ENCODE measurements around the gene CELF2.

The CELF2 gene

GRCh38 chr10:11307004-11307403 is 289.3 kb downstream of the CELF2 start:
- DNase-seq, result no peak

GRCh38 chr10:11307937-11308336 is 290.3 kb downstream of the CELF2 start:
- DNase-seq, result no peak

DNA sequence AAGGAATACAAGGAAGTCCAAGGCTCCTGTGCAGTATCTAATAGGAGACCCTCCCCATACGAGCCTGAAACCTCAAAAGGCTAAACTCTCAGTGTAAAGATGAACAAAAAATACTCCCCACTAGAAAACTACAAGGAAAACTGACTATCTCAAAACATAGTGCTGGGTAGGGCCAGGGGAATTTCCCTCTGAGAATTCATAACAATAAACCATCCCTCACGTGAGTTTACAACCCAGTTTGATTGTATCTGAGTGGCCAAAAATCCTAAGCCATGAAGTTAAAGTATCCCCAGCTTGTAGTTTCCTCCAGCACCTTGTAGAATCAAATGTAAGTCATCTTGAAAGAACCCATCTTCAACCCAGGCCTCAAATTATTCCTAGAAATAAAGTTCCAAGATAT is 293.4 kb downstream of the CELF2 start:
- DNase-seq, result no peak

- DNase-seq, result no peak
Measured at GRCh38 chr10:11313463-11313862, 295.8 kb downstream of the CELF2 start.

DNA sequence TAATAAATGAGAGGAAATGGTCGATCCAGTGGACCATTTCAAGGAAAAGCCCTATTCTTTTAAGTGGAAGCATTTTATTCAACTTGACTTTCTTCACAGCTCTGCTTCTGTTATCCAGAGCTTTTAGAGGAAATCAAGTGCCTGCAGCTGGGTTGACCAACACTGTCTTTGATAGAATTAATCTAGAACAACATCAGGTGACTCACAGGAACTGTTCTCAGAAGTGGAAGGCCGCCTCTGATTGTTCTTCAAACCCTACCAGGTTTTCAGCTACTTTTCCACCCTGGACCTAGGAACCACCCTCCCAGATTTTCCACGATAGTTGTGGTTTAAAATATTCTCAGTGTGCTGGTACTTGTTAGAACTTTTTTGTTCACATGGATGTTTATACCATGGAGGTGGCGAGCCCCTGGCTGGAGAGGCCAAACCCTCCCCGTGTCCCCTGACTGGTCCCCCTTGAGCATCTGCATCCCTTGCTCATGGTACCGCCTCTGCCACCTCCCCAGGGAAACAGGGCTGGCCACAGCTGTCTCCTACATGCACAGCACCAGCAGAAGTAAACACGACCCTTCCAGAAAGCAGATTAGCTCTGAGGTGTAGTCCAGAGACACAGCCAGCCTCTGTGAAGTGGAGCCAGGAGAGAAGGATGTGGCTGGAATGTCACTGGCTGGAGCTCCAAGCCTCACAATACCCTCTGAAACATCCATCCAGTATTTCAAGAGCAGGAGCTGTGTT is 300.4 kb downstream of the CELF2 start:
- DNase-seq, result no peak

GRCh38 chr10:11318826-11319598 is 301.3 kb downstream of the CELF2 start:
- no peak for DNase-seq

DNA sequence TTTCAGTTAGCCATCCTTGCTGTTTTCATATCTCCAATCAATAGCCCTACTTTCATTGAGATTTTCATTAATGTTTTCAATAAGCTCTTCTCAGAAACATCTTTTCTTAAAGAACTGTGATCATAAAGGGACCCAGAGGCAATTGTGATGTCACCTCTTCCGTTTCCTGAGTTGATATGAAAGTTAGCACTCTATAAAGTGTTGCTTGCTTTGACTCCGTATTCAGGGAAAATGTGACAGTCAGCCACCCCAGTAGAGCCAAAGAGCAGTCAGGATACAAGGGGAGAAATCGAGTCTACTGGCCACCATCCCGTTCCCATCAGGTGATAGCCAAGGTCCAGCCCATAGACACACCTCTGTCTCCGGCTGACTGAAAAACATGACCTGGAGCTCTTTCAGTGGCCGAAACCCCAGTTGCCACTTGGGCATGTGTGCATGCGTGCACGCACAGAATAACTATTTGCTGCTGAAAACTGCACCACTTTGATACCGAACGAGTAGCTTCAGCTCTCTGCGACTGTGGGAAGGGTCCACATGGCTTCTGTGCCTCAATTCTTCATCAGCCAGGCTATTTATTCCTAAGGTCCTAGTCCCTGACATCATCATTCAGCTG is 302.4 kb downstream of the CELF2 start:
- DNase-seq, result no peak

GRCh38 chr10:11320809-11321520 is 303.3 kb downstream of the CELF2 start:
- DNase-seq, result no peak

- no peak for DNase-seq
Measured at GRCh38 chr10:11322698-11323097, 305.0 kb downstream of the CELF2 start.

DNA sequence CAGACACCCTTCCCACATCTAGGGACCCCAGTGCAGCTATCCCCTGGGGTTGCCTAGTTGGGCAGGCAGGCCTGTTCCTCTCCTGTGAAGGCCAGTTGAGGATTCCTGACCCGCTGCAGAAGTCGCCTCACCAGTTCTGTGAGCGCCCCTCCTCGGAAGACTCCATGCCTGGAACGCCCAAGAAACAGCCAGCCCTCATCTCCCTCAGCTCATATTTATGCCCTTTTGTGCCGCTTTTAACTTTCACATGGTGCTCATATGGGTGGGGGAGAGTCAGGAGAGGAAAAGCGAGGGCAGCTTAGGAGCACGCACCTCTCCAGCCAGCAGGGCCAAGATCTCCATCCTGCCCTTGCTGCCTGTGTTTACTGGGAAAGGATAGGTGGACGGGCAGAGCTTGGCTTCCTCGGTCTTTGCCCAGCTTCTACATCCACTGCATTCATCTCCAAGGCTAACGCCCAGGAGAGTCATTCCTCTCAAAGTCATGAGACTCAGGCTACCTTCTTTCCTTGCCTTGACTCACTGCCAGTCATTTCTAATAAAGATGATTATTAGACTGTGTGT is 307.2 kb downstream of the CELF2 start:
- DNase-seq, result no peak

DNA sequence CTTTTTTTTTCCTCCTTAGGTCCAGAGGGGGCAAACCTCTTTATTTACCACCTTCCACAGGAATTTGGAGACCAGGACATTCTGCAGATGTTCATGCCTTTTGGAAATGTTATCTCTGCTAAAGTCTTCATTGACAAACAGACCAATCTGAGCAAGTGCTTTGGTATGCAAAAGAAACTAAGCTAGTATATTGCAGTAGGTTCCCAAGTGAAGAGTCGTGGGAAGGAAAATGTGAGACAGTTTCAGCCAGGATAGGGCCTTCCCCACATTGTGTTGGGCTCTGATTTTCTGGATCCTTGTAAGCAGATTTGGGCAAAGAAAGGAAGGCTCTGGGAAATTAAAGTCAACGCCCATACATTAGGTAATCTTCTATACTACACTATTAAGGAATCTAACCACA is 308.1 kb downstream of the CELF2 start:
- no peak for DNase-seq

GRCh38 chr10:11326241-11326640 is 308.6 kb downstream of the CELF2 start:
- no peak for DNase-seq

GRCh38 chr10:11326913-11327616 is 309.4 kb downstream of the CELF2 start:
- no peak for DNase-seq

- DNase-seq, result no peak
Measured at GRCh38 chr10:11328264-11329061, 310.8 kb downstream of the CELF2 start.

GRCh38 chr10:11329062-11329673 is 311.5 kb downstream of the CELF2 start:
- no peak for DNase-seq

DNA sequence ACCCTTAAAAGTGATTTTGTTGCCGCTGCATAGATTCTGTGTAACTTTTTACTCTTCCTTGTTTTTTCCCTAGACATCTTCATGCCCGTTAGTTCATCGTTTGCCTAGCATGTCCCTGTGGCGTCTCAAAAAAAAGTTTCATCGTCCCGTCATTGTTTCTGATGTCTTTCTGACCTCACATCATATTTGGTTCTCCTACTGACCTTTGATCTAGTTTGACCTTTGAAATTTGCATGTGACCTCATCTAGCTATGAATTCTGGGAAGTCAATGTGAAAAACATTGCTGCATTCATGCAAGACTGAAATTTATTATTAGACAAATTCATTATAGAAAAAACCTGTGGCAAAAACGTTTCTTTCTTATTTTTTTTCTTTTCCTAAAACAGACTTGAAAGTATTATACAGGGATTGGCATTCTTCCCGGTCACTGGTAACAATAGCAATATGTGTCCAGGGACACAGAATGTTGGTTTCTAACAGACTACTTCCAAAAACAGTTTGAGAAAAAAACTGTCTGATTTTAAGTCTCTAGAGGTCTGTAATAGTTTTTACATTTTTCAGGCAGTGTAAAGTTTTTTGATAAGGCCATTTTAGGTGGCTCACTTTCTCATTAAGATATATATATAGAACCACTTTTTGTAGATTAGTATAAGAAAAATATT is 312.8 kb downstream of the CELF2 start:
- DNase-seq, result no peak

DNA sequence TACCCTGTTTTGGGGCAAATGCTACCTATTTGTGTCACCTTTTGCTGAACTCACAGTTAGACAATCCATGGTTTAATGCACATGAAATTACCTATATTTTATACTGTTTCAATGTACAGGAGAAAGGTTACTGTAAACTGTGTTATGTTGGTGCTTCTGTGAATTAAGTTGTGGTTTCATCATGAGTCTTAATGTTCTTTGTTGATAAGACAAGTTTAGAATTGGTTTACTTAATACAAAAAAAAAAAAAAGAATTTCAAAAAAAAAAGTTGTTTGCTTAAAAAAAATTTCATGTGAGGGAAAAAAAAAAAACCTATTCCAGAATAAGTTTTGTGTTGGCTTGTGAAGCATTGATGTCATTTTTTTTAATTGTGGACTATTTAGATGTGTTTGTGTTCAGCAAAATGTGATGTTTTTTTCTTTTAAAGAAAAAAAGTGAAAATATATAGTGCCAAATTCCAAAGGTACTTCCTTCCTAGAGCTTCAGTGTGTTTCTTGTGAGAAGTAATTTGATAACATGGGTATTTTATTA is 313.4 kb downstream of the CELF2 start:
- DNase-seq, result no peak

DNA sequence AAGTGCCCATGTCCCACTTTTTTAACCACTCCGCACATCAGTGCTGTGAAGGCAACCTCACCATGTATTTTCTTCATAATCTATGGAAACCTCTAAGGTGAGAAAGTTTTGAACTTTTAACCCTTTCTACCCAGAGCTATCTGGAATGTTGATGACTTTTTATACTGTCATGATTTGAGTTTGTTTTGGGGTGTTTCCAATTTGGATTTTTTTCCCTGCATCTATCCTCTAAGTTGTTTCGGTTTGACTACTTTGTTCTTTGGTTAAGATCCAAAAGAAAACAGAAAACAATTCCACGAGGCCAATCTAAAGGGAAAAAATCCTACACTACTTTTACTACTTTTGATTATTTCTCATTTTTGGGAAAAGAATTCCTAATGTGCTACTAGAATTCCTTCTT is 314.1 kb downstream of the CELF2 start:
- DNase-seq, result no peak

GRCh38 chr10:11332846-11333245 is 315.2 kb downstream of the CELF2 start:
- DNase-seq, result no peak

- no peak for DNase-seq
Measured at GRCh38 chr10:11334436-11334835, 316.8 kb downstream of the CELF2 start.
